PFSK-1 (cell line): ENCODE measurements around the gene CATSPERZ.

Source experiments
- FOXP2 ChIP-seq: optimal IDR thresholded peaks from 2 replicates; pipeline ENCODE3; 2011; ENCODE audit warnings: borderline replicate concordance, control low read depth, inconsistent platforms; ENCODE audit not compliant: insufficient read depth; ENCODE audit errors: extremely low read length, extremely low read depth
- POLR2AphosphoS5 ChIP-seq: IDR thresholded peaks from 2 replicates; pipeline ENCODE4 v1.6.1; 2012; ENCODE audit warnings: low read depth, mild to moderate bottlenecking, control low read depth, low read length, moderate library complexity
- SIN3A ChIP-seq: IDR thresholded peaks from 2 replicates; pipeline ENCODE4 v1.6.1; 2012; ENCODE audit warnings: mild to moderate bottlenecking, low read length, moderate library complexity, borderline replicate concordance; ENCODE audit not compliant: insufficient read depth
- TAF1 ChIP-seq: IDR thresholded peaks from 2 replicates; pipeline ENCODE4 v1.6.1; 2012; ENCODE audit warnings: low read length, control low read depth, borderline replicate concordance; ENCODE audit not compliant: insufficient read depth
- TF ChIP-seq, protein P1 (sequence below), 2 experiments: IDR thresholded peaks; 2 replicates each; pipeline versions ENCODE4 v1.6.1 to v1.8.0; 2011 to 2012; ENCODE audit warnings: low read depth in 2 of 2, low read length in 2 of 2, control low read depth in 1 of 2, inconsistent platforms in 1 of 2, mild to moderate bottlenecking in 1 of 2, moderate library complexity in 1 of 2; ENCODE audit not compliant: insufficient read depth in 1 of 2

The CATSPERZ gene

DNA sequence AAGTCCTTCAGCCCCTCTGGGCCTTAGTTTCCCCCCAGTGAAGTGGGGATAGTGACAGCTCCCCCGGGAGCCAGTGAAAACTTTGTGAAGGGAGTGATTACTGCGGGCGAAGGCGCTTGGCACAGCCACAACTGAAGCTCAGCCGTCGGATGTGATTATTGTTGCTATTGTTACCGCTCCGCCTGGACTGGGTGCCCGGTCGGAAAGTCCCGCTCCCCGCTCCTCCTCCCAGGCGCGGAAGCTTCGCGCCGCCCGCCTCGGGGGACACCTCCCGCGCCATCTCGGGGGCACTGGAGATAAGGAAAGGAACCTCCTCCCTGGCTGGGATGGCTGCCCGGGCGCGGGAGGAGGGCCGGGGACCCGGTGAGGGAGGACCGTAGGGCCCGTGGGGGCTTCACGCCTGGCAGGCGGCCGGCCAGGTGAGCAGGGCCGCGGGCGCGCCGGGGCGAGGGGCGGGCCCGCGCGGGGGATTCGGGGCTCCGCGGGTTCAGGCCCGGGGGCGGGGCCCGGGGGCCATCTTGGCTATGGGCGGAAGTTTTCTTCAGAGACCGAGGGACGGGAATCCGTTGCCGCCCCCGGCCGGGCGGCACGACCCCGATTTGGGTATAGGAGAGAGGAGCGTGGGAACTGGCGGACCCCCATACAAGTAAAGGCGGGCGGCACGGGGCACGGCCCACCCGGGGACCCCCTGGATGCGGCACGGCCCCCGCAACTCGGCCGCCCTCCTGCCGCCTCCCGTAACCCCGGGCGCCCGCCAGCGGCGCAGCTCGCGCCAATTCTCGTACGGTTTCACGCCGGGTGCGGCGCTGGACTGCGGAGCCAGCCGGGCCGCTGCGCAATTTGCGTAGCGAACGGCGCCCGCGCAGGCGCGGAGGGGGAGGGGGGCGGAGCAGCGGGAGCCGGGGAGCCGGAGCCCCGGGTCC, 14.9 kb upstream of the CATSPERZ start, which contains the start of gene GPR137:
Gene GPR137, plus strand, starts transcription at position 887 of the 923 bp plus-strand sequence. CDS start 677 bp downstream, outside the sequence.
- TF ChIP-seq, protein P1, sequence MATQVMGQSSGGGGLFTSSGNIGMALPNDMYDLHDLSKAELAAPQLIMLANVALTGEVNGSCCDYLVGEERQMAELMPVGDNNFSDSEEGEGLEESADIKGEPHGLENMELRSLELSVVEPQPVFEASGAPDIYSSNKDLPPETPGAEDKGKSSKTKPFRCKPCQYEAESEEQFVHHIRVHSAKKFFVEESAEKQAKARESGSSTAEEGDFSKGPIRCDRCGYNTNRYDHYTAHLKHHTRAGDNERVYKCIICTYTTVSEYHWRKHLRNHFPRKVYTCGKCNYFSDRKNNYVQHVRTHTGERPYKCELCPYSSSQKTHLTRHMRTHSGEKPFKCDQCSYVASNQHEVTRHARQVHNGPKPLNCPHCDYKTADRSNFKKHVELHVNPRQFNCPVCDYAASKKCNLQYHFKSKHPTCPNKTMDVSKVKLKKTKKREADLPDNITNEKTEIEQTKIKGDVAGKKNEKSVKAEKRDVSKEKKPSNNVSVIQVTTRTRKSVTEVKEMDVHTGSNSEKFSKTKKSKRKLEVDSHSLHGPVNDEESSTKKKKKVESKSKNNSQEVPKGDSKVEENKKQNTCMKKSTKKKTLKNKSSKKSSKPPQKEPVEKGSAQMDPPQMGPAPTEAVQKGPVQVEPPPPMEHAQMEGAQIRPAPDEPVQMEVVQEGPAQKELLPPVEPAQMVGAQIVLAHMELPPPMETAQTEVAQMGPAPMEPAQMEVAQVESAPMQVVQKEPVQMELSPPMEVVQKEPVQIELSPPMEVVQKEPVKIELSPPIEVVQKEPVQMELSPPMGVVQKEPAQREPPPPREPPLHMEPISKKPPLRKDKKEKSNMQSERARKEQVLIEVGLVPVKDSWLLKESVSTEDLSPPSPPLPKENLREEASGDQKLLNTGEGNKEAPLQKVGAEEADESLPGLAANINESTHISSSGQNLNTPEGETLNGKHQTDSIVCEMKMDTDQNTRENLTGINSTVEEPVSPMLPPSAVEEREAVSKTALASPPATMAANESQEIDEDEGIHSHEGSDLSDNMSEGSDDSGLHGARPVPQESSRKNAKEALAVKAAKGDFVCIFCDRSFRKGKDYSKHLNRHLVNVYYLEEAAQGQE (IDR thresholded peaks at IDR 0.05; ENCODE audit: insufficient read depth in 1 of 2, low read depth in 2 of 2, low read length in 2 of 2) = no peak
- TF ChIP-seq SIN3A (no peak), POLR2AphosphoS5 (no peak), FOXP2 (peak; percentile 31), TAF1 (peak; percentile 37; the same call in 1 of the 2 replicates)

DNA sequence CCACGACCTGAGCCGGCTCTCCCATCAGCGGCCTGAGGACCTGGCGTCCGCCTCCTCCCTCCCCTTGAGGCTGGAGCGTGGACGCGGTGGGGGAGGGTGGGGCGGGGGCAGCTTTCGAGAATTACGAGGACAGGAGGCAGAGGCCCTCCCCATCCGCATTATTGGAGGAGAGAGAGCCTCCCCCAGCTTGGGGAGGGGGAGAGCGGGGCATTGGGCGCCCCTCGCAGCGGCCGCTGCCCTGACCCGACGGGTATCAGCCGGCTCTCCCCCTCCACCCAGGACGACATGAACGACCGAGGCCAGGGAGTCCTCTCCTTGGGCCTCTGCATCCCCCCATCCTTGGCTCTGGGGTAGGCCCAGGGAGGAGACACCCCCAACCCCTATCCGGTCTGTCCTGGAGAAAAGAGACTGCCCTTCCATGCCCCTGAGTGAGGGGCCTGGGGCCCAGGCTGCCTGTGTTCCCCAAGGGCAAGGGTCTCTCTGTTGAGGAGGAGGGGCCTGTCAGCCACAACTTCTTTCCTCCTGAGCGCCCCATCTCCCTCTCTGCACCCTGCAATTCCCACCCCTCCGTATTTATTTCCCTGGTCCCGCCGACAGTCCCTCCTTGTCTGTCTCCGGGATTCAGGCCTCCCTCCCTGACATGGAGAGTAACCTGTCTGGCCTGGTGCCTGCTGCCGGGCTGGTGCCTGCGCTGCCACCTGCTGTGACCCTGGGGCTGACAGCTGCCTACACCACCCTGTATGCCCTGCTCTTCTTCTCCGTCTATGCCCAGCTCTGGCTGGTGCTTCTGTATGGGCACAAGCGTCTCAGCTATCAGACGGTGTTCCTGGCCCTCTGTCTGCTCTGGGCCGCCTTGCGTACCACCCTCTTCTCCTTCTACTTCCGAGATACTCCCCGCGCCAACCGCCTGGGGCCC, 14.0 kb upstream of the CATSPERZ start:
- TF ChIP-seq TAF1 (no peak), SIN3A (no peak), FOXP2 (no peak), POLR2AphosphoS5 (no peak)
- TF ChIP-seq, protein P1 (IDR thresholded peaks at IDR 0.05; ENCODE audit: insufficient read depth in 1 of 2, low read depth in 2 of 2, low read length in 2 of 2) = no peak

DNA sequence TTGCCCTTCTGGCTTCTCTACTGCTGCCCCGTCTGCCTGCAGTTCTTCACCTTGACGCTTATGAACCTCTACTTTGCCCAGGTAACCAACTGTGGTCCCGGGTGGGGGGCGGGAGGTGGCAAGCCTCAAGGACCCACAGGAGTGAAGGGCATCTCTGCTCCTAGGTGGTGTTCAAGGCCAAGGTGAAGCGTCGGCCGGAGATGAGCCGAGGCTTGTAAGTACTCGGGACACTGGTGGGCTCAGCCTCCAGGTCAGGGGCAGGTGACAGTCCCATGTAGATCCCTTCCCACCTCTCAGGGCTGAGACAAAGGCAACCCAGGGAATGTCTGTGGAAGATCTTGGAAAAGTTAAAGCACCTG, 13.4 kb upstream of the CATSPERZ start:
- TF ChIP-seq POLR2AphosphoS5 (no peak), TAF1 (no peak), FOXP2 (no peak), SIN3A (no peak)
- TF ChIP-seq, protein P1 (IDR thresholded peaks at IDR 0.05; ENCODE audit: insufficient read depth in 1 of 2, low read depth in 2 of 2, low read length in 2 of 2) = no peak

DNA sequence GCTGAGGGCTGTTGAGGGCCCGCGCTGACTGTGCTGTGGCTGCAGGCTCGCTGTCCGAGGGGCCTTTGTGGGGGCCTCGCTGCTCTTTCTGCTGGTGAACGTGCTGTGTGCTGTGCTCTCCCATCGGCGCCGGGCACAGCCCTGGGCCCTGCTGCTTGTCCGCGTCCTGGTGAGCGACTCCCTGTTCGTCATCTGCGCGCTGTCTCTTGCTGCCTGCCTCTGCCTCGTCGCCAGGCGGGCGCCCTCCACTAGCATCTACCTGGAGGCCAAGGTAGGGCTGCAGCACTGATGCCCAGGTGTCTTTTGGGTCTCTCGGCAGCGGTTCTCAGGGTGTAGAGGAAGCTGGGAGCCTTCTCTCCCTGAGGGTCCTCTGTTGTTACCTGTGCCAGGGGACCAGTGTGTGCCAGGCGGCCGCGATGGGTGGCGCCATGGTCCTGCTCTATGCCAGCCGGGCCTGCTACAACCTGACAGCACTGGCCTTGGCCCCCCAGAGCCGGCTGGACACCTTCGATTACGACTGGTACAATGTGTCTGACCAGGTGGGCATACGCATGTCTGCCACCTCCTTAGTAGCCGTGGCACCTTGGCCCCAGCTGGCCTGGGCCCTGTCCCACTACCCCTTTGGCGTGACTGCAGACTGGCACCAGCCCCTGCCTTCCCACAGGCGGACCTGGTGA, 12.3 kb upstream of the CATSPERZ start:
- TF ChIP-seq, protein P1 (IDR thresholded peaks at IDR 0.05; ENCODE audit: insufficient read depth in 1 of 2, low read depth in 2 of 2, low read length in 2 of 2) = no peak
- no peak for TF ChIP-seq TAF1
- TF ChIP-seq SIN3A = no peak
- no peak for TF ChIP-seq FOXP2
- TF ChIP-seq POLR2AphosphoS5 = no peak
